ENCODE measurements around the gene GNAZ.

DNA sequence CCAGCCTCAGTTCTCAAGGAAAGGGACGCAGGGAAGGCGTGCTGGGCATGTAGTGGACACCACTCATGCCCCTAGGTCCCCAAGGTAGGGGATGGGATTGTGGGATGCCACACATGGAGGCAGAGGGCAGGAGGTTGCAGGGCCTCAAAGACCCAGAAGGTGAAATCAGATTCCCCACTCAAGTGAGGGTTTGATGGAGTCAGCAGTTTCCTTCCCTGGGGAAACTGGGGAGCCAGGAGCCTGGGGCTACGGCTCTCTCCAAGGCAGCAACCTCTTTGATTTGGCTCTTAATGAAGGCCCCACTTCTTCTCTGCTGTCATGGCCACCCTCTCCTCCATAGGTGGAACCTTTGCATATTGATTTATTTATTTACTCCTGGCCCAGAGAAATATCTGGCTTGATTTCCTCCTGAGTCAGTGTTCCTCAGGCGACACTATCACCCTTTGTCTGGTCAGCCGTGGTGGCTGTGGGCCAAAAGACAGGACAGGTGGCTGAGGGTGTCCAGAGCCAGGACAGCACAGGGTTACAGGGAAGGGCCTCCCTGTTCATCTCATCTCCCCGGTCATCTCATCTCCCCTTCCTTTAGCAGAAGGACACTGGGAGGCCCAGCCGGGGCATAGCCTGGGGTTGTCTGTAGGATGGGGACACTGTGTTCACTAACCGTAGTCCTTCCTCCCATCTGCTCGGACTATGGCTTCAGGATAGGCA lies 9.6 kb downstream of the GNAZ start:
- TF ChIP-seq, protein P1, sequence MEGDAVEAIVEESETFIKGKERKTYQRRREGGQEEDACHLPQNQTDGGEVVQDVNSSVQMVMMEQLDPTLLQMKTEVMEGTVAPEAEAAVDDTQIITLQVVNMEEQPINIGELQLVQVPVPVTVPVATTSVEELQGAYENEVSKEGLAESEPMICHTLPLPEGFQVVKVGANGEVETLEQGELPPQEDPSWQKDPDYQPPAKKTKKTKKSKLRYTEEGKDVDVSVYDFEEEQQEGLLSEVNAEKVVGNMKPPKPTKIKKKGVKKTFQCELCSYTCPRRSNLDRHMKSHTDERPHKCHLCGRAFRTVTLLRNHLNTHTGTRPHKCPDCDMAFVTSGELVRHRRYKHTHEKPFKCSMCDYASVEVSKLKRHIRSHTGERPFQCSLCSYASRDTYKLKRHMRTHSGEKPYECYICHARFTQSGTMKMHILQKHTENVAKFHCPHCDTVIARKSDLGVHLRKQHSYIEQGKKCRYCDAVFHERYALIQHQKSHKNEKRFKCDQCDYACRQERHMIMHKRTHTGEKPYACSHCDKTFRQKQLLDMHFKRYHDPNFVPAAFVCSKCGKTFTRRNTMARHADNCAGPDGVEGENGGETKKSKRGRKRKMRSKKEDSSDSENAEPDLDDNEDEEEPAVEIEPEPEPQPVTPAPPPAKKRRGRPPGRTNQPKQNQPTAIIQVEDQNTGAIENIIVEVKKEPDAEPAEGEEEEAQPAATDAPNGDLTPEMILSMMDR (IDR thresholded peaks at IDR 0.05; ENCODE audit: poor library complexity, severe bottlenecking), result no peak
- TF ChIP-seq MXI1 (conservative IDR thresholded peaks at IDR 0.05; ENCODE audit: poor library complexity, severe bottlenecking) (no peak), EZH2 (IDR thresholded peaks at IDR 0.05; ENCODE audit: borderline replicate concordance, insufficient read depth, low read length, poor library complexity, severe bottlenecking) (no peak), SMC3 (conservative IDR thresholded peaks at IDR 0.05; ENCODE audit: poor library complexity) (no peak), EP300 (conservative IDR thresholded peaks at IDR 0.05; ENCODE audit: poor library complexity, severe bottlenecking) (no peak), RAD21 (conservative IDR thresholded peaks at IDR 0.05) (no peak)
